T-helper 2 cell treated with Interferon-gamma antibody and Interleukin-4, amounts not matched to agents 5 μg/mL and 100 μg/mL, for 36 hours (primary cell): ENCODE data around the gene ARL3.
"Not testable (repeated sequence)": the region's sequence is repeated elsewhere in the genome, so short reads cannot be mapped to it uniquely, and the experiment has no call there.

Experiments used
- DNase-seq: peaks from one replicate; pipeline ENCODE4 v3.0.0; 2021; ENCODE audit warnings: low spot score
- H3K27ac Mint-ChIP-seq: one replicate; pipeline ENCODE4 v1.8.0; 2021; ENCODE audit warnings: mild to moderate bottlenecking, mixed read lengths
- H3K27me3 Mint-ChIP-seq: one replicate; pipeline ENCODE4 v1.8.0; 2021; ENCODE audit warnings: low read depth, mixed read lengths
- H3K36me3 Mint-ChIP-seq: one replicate; pipeline ENCODE4 v1.8.0; 2021; ENCODE audit warnings: low read depth, mixed read lengths
- H3K4me1 Mint-ChIP-seq: one replicate; pipeline ENCODE4 v1.8.0; 2021; ENCODE audit warnings: low read depth, mixed read lengths
- H3K4me3 Mint-ChIP-seq: one replicate; pipeline ENCODE4 v1.8.0; 2022; ENCODE audit warnings: mild to moderate bottlenecking, moderate library complexity, mixed read lengths
- H3K9me3 Mint-ChIP-seq: one replicate; pipeline ENCODE4 v1.8.0; 2021; ENCODE audit warnings: mixed read lengths

The ARL3 gene

DNA sequence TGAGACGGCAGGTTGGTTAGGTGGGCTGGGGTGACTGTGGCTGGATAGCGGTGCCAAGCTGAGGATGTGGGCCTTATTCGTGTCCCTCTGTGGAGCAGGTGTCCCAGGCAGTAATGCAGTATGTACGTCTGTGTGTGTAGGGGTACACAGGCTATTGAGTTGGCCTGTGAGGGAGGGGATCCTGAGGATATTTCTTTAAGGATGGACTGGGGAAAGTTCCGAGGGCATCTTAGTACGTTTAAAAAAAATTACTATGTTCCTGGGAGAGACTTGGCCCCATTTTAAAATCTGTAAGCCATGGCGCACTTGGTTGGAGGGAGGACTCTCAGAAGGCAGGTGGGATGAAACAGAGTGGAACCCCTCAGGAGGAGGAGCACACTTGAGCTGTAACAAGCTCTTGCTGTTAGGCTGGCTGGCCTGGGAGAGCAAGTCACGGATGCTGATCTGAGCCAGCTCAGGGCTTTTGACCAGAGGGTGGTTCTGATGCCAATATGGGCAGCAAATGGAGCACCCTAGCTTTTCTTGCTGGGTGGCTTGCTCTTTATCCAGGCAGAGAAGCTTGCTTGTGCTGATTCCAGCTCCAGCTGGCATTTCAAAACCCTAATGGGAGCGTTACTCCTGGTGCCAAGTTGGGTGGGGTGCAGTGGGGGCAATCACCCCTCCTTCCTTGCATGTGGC lies 30.3 kb upstream of the ARL3 start:
- Mint-ChIP-seq H3K36me3 (peaks cover 11% of the 10 kb centered on the region), H3K4me3 (peak overlapping the region; percentile 89), H3K27me3 (no peaks in the 10 kb centered on the region), H3K9me3 (peaks cover 5% of the 10 kb centered on the region), H3K27ac (peak overlapping the region; percentile 93), H3K4me1 (peaks cover 35% of the 10 kb centered on the region)
- no peak for DNase-seq

DNA sequence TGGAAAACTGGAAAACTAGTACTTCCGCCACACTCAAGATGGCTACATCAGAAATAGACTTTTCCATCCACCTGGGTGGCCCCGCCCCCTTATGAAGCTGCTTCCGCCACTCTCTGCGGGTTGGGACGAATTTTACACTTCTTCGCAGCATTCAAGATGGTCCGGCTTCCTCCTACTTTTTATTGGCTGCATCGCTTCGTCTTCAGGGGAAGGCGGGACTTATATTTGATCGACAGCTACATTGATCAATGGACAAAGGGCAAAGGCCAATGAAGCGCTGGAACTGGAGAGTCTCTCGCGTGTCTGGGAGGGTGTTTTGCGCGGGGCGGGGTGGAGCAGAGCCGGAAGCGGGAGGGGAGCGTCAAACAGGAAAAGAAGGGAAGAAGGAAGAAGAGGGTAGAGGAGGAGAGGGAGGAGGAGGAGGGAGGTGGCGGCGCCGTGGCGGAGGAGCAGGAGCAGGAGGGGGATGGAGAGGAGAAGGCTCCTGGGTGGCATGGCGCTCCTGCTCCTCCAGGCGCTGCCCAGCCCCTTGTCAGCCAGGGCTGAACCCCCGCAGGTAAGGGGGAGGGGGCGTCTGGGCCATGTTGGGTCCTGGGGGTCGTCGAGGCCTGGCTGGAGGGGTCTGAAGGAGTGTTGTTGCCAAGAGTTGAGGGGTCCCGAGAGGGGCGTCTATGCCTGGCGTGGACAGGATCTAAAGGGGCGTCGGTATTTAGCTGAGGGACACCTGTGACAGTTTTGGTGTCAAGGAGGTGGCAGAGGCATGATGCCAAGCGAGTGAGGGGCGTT lies 29.6 kb upstream of the ARL3 start, which contains the start of gene WBP1L:
TSS of gene WBP1L (plus strand) at position 361 of the 786 bp plus-strand sequence. CDS start at position 467, 106 bp downstream.
- H3K27ac Mint-ChIP-seq: peak within 1 kb of the TSS; percentile 93
- peak; percentile 94 for DNase-seq
- peak within 1 kb of the TSS; percentile 89 for H3K4me3 Mint-ChIP-seq
- H3K27me3 Mint-ChIP-seq: no peaks in the 10 kb centered on the region
- peaks cover 5% of the 10 kb centered on the region for H3K9me3 Mint-ChIP-seq
- H3K4me1 Mint-ChIP-seq: peaks cover 35% of the 10 kb centered on the region
- peaks cover 10% of the 10 kb centered on the region for H3K36me3 Mint-ChIP-seq

DNA sequence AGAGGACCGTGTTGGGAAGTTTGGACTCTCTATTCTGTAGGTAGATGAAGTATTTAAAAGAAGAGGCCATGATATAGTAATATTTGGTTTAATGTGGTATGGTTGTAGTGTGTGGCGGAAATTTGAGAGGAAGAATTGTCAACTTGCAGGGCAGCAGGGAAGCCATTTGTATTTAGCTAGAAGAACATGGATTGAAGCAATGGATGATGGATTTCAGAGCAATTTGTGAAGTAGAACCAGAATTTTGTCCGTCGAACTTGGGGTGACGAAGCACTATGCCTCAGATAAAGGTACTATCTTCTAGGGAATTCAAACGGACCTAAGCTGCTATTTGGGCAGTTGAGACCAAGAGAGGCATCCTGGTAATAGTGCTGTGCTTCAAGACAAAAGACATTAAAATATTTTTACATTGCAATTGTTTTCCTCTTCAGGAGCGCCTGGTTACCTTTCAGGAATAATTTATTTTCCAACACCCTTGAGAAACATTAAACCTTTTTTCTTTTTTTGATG lies 28.9 kb upstream of the ARL3 start:
- Mint-ChIP-seq H3K4me1 (peaks cover 29% of the 10 kb centered on the region), H3K27me3 (no peaks in the 10 kb centered on the region), H3K36me3 (peaks cover 5% of the 10 kb centered on the region), H3K4me3 (peak overlapping the region; percentile 89), H3K27ac (peak overlapping the region; percentile 93), H3K9me3 (peaks cover 5% of the 10 kb centered on the region)
- DNase-seq: no peak

DNA sequence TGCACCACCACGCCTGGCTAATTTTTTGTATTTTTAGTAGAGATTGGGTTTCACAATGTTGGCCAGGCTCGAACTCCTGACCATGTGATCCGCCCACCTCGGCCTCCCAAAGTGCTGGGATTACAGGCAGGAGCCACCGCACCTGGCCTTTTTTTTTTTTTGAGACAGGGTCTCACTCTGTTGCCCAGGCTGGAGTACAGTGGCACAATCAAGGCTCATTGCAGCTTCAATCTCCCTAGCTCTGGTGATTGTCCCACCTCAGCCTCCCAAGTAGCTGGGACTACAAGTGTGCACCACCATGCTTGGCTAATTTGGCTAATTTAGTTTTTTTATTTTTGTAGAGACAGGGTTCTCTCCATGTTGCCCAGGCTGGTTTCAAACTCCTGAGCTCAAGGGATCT lies 28.1 kb upstream of the ARL3 start:
- peaks cover 29% of the 10 kb centered on the region for H3K4me1 Mint-ChIP-seq
- H3K9me3 Mint-ChIP-seq, DNase-seq, H3K4me3 Mint-ChIP-seq, H3K27me3 Mint-ChIP-seq, H3K36me3 Mint-ChIP-seq, H3K27ac Mint-ChIP-seq: not testable (repeated sequence)

DNA sequence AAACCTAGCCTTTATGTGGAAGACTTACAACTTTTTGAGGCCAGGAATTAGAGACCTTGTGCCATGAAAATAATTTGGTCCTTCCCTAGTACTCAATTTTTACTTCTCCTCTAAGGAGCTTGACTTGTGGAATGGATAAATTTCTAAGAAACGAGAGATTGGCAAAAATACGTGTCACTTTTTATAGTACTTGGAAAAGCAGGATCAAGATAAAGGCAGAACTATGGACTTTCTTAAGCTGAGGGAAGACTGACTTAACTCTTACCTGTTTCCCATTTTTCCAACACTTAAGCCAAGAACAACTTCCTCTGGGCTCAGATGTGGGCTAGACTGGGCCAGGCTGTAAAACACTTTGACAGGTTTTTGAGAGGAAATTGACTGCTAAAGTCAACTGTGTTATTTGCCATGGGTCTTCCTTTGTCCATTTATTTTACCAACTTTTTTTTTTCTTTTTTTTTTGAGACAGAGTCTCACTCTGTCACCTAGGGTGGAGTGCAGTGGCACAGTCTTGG lies 27.6 kb upstream of the ARL3 start:
- Mint-ChIP-seq H3K4me3 (no peak overlapping the region), H3K27me3 (no peaks in the 10 kb centered on the region)
- DNase-seq: no peak

DNA sequence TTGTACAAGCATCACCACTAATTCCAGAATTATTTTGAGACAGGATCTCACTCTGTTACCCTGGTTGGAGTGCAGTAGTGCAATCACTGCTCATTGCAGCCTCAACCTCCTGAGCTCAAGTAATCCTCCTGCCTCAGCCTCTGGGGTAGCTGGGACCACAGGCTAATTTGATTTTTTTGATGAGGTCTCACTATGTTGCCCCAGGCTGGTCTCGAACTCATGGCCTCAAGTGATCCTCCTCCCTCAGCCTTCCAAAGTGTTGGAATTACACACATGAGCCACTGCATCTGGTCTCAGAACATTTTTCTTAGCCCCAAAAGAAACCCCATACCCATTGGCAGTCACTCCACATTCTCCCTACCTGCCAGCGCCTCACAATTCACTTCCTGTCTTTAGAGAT lies 26.0 kb upstream of the ARL3 start:
- Mint-ChIP-seq H3K27ac (no peak overlapping the region), H3K4me1 (peaks cover 13% of the 10 kb centered on the region), H3K27me3 (no peaks in the 10 kb centered on the region), H3K9me3 (peaks cover 5% of the 10 kb centered on the region), H3K4me3 (no peak overlapping the region), H3K36me3 (peaks cover 8% of the 10 kb centered on the region)
- no peak for DNase-seq

More for the DNA sequence above, 27.6 kb upstream of the ARL3 start:
- Mint-ChIP-seq H3K36me3 (peaks cover 8% of the 10 kb centered on the region), H3K9me3 (peaks cover 5% of the 10 kb centered on the region), H3K4me1 (peaks cover 26% of the 10 kb centered on the region), H3K27ac (no peak overlapping the region)

DNA sequence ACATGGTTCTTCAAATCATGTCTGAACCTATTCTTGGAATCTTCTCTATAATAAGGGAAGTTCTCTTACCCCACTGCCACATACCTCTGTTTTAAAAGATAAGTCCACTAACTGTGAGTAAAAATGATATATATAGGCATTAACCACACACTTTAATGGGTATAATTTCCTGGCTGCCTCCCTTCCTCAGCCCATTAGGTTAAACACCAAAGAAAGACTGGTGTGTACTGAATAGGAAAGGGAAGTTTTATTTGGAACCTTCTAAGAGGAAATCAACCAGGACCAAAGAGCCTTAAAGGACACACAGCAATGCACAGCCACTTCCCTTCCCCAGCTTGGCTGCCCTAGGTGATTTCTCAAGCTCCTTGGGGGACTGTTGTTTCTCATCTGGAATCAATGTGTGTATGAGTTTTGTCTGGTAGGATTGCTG lies 24.5 kb upstream of the ARL3 start:
- Mint-ChIP-seq H3K27ac (no peak overlapping the region), H3K36me3 (peaks cover 13% of the 10 kb centered on the region), H3K4me1 (peaks cover 8% of the 10 kb centered on the region), H3K9me3 (peaks cover 5% of the 10 kb centered on the region), H3K4me3 (no peak overlapping the region), H3K27me3 (no peaks in the 10 kb centered on the region)
- no peak for DNase-seq

DNA sequence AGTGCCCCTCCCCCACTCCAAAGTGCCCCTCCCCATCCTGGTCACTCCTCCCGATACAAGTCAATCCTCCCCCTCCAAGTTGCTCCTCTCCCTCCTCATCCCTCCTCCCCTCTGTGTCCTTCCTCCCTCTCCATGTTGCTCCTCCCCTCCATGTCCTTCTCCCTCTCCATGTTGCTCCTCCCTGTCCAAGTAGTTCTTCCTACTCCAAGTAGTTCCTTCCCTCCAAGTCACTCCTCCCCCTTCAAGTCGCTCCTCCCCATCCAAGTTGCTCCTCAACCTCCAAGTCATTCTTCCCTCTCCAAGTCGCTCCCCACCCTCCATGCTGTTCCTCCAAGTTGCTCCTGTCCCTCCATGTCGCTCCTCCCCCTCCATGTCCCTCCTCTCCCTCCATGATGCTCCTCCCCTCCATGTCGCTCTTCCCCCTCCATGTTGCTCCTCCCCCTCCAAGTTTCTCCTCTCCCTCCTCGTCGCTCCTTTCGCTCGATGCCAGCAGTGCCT lies 20.9 kb upstream of the ARL3 start:
- peaks cover 11% of the 10 kb centered on the region for H3K36me3 Mint-ChIP-seq
- no peak overlapping the region for H3K27ac Mint-ChIP-seq
- H3K4me3 Mint-ChIP-seq: no peak overlapping the region

DNA sequence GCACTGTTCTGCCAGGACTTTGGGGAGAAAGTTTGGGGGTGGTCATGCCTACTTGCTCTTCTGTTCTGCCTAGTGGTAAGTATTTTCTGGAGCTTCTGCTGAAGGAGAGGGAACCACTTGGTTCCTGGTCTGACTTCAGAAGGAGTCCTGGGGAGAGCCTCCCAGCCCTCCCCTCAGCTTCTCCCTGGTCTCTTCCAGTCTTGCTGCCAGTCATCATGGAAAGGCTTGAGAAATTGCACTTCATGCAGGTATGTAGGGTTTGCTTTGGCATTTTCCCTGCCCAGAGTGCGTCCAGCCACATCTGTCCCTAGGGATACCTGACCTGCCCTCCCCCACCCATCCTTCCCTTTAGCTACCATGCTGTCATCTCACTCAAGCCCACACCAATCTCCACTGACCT lies 18.5 kb upstream of the ARL3 start:
- H3K9me3 Mint-ChIP-seq: no peaks in the 10 kb centered on the region
- peaks cover 15% of the 10 kb centered on the region for H3K36me3 Mint-ChIP-seq
- no peaks in the 10 kb centered on the region for H3K27me3 Mint-ChIP-seq
- no peak overlapping the region for H3K27ac Mint-ChIP-seq
- no peak overlapping the region for H3K4me3 Mint-ChIP-seq
- no peak for DNase-seq
- H3K4me1 Mint-ChIP-seq: no peaks in the 10 kb centered on the region

More for the DNA sequence above, 20.9 kb upstream of the ARL3 start:
- Mint-ChIP-seq H3K9me3 (no peaks in the 10 kb centered on the region), H3K27me3 (no peaks in the 10 kb centered on the region), H3K4me1 (no peaks in the 10 kb centered on the region)
- no peak for DNase-seq

DNA sequence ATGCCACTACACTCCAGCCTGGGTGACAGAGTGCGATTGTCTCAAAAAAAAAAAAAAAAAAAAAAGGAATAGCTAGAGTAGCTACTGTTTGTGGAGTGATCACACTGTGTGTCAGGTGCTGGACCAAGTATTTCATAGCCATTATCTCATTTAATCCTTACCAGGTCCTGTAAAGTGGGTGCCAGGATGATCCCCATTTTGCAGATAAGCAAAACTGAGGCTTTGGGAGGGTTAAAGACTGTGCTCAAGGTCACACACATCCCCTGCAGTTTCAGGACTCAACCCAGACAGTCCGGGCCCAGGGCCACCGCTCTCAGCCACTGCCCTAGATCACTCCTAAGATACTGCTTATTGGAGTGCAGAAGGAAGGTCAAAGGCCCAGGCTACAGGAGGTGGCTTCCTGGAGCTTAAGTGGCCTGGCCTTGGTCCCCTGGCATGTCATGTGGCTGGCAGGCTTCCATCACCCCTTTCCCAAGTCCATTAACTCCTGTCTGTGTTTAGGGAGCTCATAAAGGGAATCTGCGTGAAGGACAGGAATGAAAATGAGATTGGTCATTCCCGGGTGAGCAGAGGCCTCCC lies 17.1 kb upstream of the ARL3 start:
- Mint-ChIP-seq H3K27me3 (no peaks in the 10 kb centered on the region), H3K4me1 (no peaks in the 10 kb centered on the region), H3K27ac (no peak overlapping the region), H3K9me3 (no peaks in the 10 kb centered on the region), H3K36me3 (peaks cover 22% of the 10 kb centered on the region), H3K4me3 (no peak overlapping the region)
- DNase-seq: no peak

DNA sequence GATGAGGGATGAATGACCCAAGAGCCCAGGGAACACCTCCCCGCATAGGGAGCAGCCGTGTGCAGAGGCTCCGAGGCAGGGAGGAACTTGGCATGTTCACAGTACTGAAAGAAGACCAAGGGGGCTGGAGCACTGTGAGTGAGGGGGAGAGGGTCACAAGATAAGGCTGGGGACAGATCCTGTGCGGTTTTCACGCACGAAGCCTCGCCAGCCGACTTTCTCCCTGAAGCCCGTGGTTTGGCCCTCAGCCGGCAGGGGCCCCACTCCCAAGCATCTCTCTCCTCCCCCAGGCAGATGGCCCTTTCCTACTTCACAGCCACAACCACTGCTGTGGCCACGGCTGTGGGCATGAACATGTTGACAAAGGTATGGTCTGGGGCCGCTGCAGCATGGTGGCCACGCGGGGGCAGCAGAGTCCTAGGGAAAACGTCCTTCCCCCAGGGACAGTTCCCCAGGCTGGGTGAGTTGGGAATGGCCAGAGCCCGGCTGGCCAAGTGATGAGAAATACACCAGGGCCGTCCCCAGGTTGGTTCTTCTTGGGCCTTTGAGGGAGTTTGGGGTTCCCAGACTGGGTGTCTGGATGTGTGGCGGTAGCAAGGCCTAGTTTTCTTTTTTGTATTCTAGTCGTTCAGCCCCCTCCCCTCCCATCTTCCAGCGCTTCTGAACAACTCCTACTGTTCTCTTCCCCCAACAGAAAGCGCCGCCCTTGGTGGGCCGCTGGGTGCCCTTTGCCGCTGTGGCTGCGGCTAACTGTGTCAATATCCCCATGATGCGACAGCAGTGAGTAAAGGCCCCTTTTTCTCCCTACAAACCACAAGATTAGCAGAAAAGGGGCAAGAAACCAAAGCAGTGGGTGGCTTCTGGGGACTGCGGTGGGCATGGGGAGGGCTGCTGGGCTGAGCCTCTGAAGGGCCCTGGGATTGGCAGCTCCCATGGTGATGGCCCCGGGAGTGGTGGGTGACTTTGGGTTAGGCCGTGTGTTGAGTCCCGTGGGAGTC lies 15.1 kb upstream of the ARL3 start:
- Mint-ChIP-seq H3K9me3 (no peaks in the 10 kb centered on the region), H3K4me3 (no peak overlapping the region), H3K36me3 (peaks cover 28% of the 10 kb centered on the region), H3K27ac (no peak overlapping the region), H3K27me3 (no peaks in the 10 kb centered on the region), H3K4me1 (peaks cover 2% of the 10 kb centered on the region)
- peak; percentile 30 for DNase-seq

DNA sequence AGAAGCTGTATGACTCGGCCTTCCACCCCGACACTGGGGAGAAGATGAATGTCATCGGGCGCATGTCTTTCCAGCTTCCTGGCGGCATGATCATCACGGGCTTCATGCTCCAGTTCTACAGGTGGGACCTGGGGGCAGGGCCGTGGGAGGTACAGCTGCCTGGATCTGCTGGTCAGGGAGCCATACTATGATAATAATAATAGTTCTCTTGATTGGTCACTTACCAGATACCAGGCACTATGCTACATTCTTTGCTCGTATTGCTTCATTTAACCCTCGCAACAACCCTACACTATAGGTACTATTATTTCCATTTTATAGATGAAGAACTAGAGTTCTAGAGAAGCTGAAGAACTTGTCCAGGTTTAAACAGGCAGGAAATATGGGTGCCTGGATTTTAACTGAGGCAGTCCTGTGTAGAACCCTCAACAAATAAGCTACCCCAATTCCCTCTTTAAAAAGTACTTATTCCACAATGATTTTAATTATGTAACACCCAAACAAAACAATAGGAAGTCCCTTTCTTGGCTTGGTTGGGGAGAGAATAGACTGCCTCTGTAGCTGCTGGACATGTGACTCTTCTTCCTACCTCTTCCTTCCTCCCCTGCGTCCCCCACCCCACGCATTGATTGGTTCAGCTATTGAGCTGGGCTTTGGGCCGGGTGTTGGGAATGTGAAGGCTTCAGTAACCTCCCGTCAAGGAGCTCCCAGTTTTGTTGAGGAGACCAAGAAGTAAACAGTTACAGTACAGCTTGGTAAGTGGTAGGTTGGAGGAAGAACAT lies 13.0 kb upstream of the ARL3 start:
- H3K27ac Mint-ChIP-seq: no peak overlapping the region
- no peak overlapping the region for H3K4me3 Mint-ChIP-seq
- no peaks in the 10 kb centered on the region for H3K27me3 Mint-ChIP-seq
- no peak for DNase-seq
- H3K36me3 Mint-ChIP-seq: peaks cover 30% of the 10 kb centered on the region
- peaks cover 2% of the 10 kb centered on the region for H3K4me1 Mint-ChIP-seq
- H3K9me3 Mint-ChIP-seq: peaks cover 4% of the 10 kb centered on the region
